SK-N-SH (cell line): ENCODE data around the gene MED27. TPM values are rescaled to one million over a fixed set of nuclear protein-coding genes. Genes with fewer than 3 reads are reported as not detected.

Experiments used
- CTCF ChIA-PET: fragments of 300-600, 350-600 bp; formaldehyde crosslinking; extraction: SDS; loops from one replicate; lab custom pipeline; 2021; lab: Yijun Ruan, JAX
- POLR2A ChIA-PET: fragments of 350-600 bp; sonication (Branson Sonifier 250); formaldehyde crosslinking; extraction: SDS; loops from one replicate; lab custom pipeline; 2020; ENCODE audit warnings: antibody characterized with exemption, inconsistent platforms; lab: Yijun Ruan, JAX
- DNase-seq: peaks from one replicate; pipeline ENCODE4 v3.0.0; 2012
- H2AFZ ChIP-seq: fragments of 200-600 bp; sonication (generic); 2 replicates; pipeline ENCODE4 v1.8.1; 2016; ENCODE audit warnings: antibody characterized with exemption, mild to moderate bottlenecking, low read depth
- H3F3A ChIP-seq: fragments of 200-600 bp; sonication (generic); replicated peaks from 2 replicates; pipeline ENCODE3; 2016; ENCODE audit warnings: antibody characterized with exemption, mild to moderate bottlenecking; ENCODE audit not compliant: insufficient read depth
- H3K27ac ChIP-seq, 2 experiments: fragments of 200-500 bp in 1 of 2; fragments of 200-600 bp in 1 of 2; sonication (Bioruptor generic) in 1 of 2; sonication (generic), shearing (Covaris generic) in 1 of 2; 2 replicates each; pipeline versions ENCODE4 v1.5.1 to v1.6.1; 2014 to 2016; ENCODE audit warnings: low read depth in 2 of 2, inconsistent platforms in 1 of 2, low read length in 1 of 2, mild to moderate bottlenecking in 1 of 2, mixed read lengths in 1 of 2
- H3K27me3 ChIP-seq: fragments of 200-600 bp; sonication (generic), shearing (Covaris generic); 2 replicates; pipeline ENCODE4 v1.6.1; 2016; ENCODE audit warnings: mixed run types; ENCODE audit not compliant: insufficient read depth
- H3K36me3 ChIP-seq, 2 experiments: fragments of 200-500 bp in 1 of 2; fragments of 200-600 bp in 1 of 2; sonication (Bioruptor generic) in 1 of 2; sonication (generic) in 1 of 2; replicated peaks in 1 of 2; 2 replicates each; pipeline versions ENCODE3 to v1.5.1; 2014 to 2016; ENCODE audit warnings: low read length in 1 of 2, mild to moderate bottlenecking in 1 of 2; ENCODE audit not compliant: insufficient read depth in 2 of 2, control insufficient read depth in 1 of 2
- H3K4me1 ChIP-seq, 2 experiments: fragments of 200-500 bp in 1 of 2; fragments of 200-600 bp in 1 of 2; sonication (Bioruptor generic) in 1 of 2; sonication (generic), shearing (Covaris generic) in 1 of 2; 2 replicates each; pipeline versions ENCODE4 v1.5.1 to v1.6.1; 2014 to 2016; ENCODE audit warnings: low read depth in 1 of 2, low read length in 1 of 2, mixed run types in 1 of 2; ENCODE audit not compliant: insufficient read depth in 2 of 2, control insufficient read depth in 1 of 2
- H3K4me2 ChIP-seq: fragments of 200-600 bp; sonication (generic), shearing (Covaris generic); 2 replicates; pipeline ENCODE4 v1.6.1; 2017; ENCODE audit warnings: mixed run types
- H3K4me3 ChIP-seq, 2 experiments: fragments of 200-500 bp in 1 of 2; fragments of 200-600 bp in 1 of 2; sonication (Bioruptor generic) in 1 of 2; sonication (generic), shearing (Covaris generic) in 1 of 2; 2 replicates each; pipeline versions ENCODE4 v1.5.1 to v1.8.1; 2014 to 2016; ENCODE audit warnings: low read depth in 2 of 2, inconsistent platforms in 1 of 2, low read length in 1 of 2, mild to moderate bottlenecking in 1 of 2, mixed read lengths in 1 of 2, moderate library complexity in 1 of 2
- H3K79me2 ChIP-seq: fragments of 200-600 bp; sonication (generic); 2 replicates; pipeline ENCODE4 v1.8.1; 2017; ENCODE audit warnings: mild to moderate bottlenecking; ENCODE audit not compliant: insufficient read depth
- H3K9ac ChIP-seq: fragments of 200-600 bp; sonication (generic); 2 replicates; pipeline ENCODE4 v1.6.1; 2017; ENCODE audit warnings: mixed run types
- H3K9me2 ChIP-seq: fragments of 200-600 bp; sonication (generic); 2 replicates; pipeline ENCODE4 v1.6.1; 2017; ENCODE audit warnings: mixed run types
- H3K9me3 ChIP-seq: fragments of 200-600 bp; sonication (generic); 2 replicates; pipeline ENCODE4 v1.6.1; 2017; ENCODE audit warnings: mixed run types, mild to moderate bottlenecking, moderate library complexity
- H4K20me1 ChIP-seq: fragments of 200-600 bp; sonication (generic); 2 replicates; pipeline ENCODE4 v1.6.1; 2017; ENCODE audit warnings: mild to moderate bottlenecking, mixed run types; ENCODE audit not compliant: insufficient read depth
- CHD2 ChIP-seq: fragments of 150-350 bp; IDR thresholded peaks from 2 replicates; pipeline ENCODE4 v1.6.1; 2018; ENCODE audit warnings: low read length; ENCODE audit not compliant: partially characterized antibody
- ELF1 ChIP-seq: IDR thresholded peaks from 2 replicates; pipeline ENCODE4 v1.4.0; 2012
- EZH2phosphoT487 ChIP-seq: fragments of 200-600 bp; sonication (generic); IDR thresholded peaks from 2 replicates; pipeline ENCODE4 v1.6.1; 2017; ENCODE audit warnings: low read depth, mixed run types, mild to moderate bottlenecking, antibody characterized with exemption, moderate library complexity, borderline replicate concordance
- FOSL2 ChIP-seq: IDR thresholded peaks from 2 replicates; pipeline ENCODE4 v1.4.0; 2012; ENCODE audit warnings: low read depth, mild to moderate bottlenecking, moderate library complexity, borderline replicate concordance
- FOXJ3 ChIP-seq: sonication (generic); formaldehyde crosslinking; IDR thresholded peaks from 2 replicates; pipeline ENCODE4 v1.5.1; 2020; ENCODE audit warnings: mild to moderate bottlenecking, missing genetic modification reagents
- FOXM1 ChIP-seq: IDR thresholded peaks from 2 replicates; pipeline ENCODE4 v1.4.0; 2012; ENCODE audit warnings: low read depth, mild to moderate bottlenecking
- GATA2 ChIP-seq: sonication (generic); formaldehyde crosslinking; IDR thresholded peaks from 2 replicates; pipeline ENCODE4 v1.5.0; 2020; ENCODE audit warnings: mild to moderate bottlenecking, missing genetic modification reagents
- IRF3 ChIP-seq: fragments of 150-350 bp; IDR thresholded peaks from 2 replicates; pipeline ENCODE4 v1.6.1; 2016; ENCODE audit warnings: mild to moderate bottlenecking, low read depth, low read length
- MAX ChIP-seq: IDR thresholded peaks from 2 replicates; pipeline ENCODE4 v1.4.0; 2012; ENCODE audit warnings: low read depth
- NFIC ChIP-seq: IDR thresholded peaks from 2 replicates; pipeline ENCODE4 v1.4.0; 2012; ENCODE audit warnings: borderline replicate concordance
- NRF1 ChIP-seq: IDR thresholded peaks from 2 replicates; pipeline ENCODE4 v1.6.1; 2012; ENCODE audit warnings: low read depth, mild to moderate bottlenecking, low read length
- POLR2AphosphoS5 ChIP-seq: IDR thresholded peaks from 2 replicates; pipeline ENCODE4 v1.6.1; 2012; ENCODE audit warnings: low read depth, low read length
- RAD21 ChIP-seq: IDR thresholded peaks from 2 replicates; pipeline ENCODE4 v1.6.1; 2012; ENCODE audit warnings: mild to moderate bottlenecking, low read length
- RCOR1 ChIP-seq: fragments of 150-350 bp; IDR thresholded peaks from 2 replicates; pipeline ENCODE4 v1.6.1; 2017; ENCODE audit warnings: antibody characterized with exemption, low read length
- RFX5 ChIP-seq: IDR thresholded peaks from 2 replicates; pipeline ENCODE4 v1.6.1; 2012; ENCODE audit warnings: mild to moderate bottlenecking, improper control_type of control experiment, low read length
- RXRA ChIP-seq: IDR thresholded peaks from 2 replicates; pipeline ENCODE4 v1.4.0; 2012; ENCODE audit warnings: low read depth, mild to moderate bottlenecking, borderline replicate concordance
- TCF12 ChIP-seq: IDR thresholded peaks from 2 replicates; pipeline ENCODE4 v1.4.0; 2012
- TEAD4 ChIP-seq: IDR thresholded peaks from 2 replicates; pipeline ENCODE4 v1.4.0; 2012; ENCODE audit warnings: mild to moderate bottlenecking, borderline replicate concordance; ENCODE audit not compliant: insufficient read depth
- WGBS: methylation state at CpG from one replicate; pipeline ENCODE4 v1.1.6; 2017; ENCODE audit warnings: low lambda C conversion rate; 5-methylcytosine and 5-hydroxymethylcytosine counted together
- polyA plus RNA-seq, 3 experiments: library from polyadenylated mRNA; depleted of rRNA; stranded (reverse); fragments of >200 nt; gene quantifications; 2 replicates each; pipeline ENCODE4 v1.2.3, GENCODE V29; 2012
- TF ChIP-seq, protein P1 (sequence below): fragments of 150-350 bp; IDR thresholded peaks from 2 replicates; pipeline ENCODE4 v1.6.1; 2017; ENCODE audit warnings: antibody characterized with exemption, low read length, low read depth, borderline replicate concordance

MED27 gene
- polyA plus RNA-seq, 1 of the 3 experiments (the other 2 are of a cell fraction) = 35.0 TPM

- H3K27ac ChIP-seq = peak overlapping the region in 1 of 2 experiments; percentile 86; a peak in 2 of 4 replicates
- H3F3A ChIP-seq = no peaks in the 10 kb centered on the region
- H3K9me2 ChIP-seq = no peaks in the 10 kb centered on the region
- H3K4me3 ChIP-seq = no peak overlapping the region
- H3K4me1 ChIP-seq = peaks cover 0 to 35% of the 10 kb centered on the region in 2 experiments; a peak in 2 of 4 replicates
- no peaks in the 10 kb centered on the region for H3K9me3 ChIP-seq
- 100% methylated on average over 8 of the region's 10 CpGs for WGBS
- CTCF ChIA-PET = interaction anchor here (2.5 kb wide), 1 partner anchor 139 kb away, joined by 5 read pairs; no protein-coding TSS in a partner anchor
- no peak overlapping the region for H2AFZ ChIP-seq
- no peak overlapping the region for H3K4me2 ChIP-seq
- no peaks in the 10 kb centered on the region for H3K79me2 ChIP-seq
- DNase-seq = no peak
- H3K36me3 ChIP-seq = no peaks in the 10 kb centered on the region
- no peak for TF ChIP-seq RFX5
- TF ChIP-seq, protein P1, sequence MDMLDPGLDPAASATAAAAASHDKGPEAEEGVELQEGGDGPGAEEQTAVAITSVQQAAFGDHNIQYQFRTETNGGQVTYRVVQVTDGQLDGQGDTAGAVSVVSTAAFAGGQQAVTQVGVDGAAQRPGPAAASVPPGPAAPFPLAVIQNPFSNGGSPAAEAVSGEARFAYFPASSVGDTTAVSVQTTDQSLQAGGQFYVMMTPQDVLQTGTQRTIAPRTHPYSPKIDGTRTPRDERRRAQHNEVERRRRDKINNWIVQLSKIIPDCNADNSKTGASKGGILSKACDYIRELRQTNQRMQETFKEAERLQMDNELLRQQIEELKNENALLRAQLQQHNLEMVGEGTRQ = no peak
- TF ChIP-seq RCOR1 = no peak
- TF ChIP-seq NRF1 = no peak
- TF ChIP-seq CHD2 = no peak
- TF ChIP-seq NFIC = no peak
- TF ChIP-seq TCF12 = no peak
- no peak for TF ChIP-seq IRF3
- TF ChIP-seq GATA2 (CRISPR knock-in tag) = no peak
- TF ChIP-seq ELF1 = no peak
- no peak for TF ChIP-seq POLR2AphosphoS5
- TF ChIP-seq RAD21 = no peak
- no peak for TF ChIP-seq RXRA
- TF ChIP-seq EZH2phosphoT487 = no peak
- no peak for TF ChIP-seq FOXJ3 (CRISPR knock-in tag)
- no peak for TF ChIP-seq TEAD4
- TF ChIP-seq MAX = no peak
- TF ChIP-seq FOSL2 = no peak
- TF ChIP-seq FOXM1 = no peak
- TF ChIP-seq, all 33 proteins: peak for 0
- Histone ChIP-seq H4K20me1 (peaks cover 4% of the 10 kb centered on the region; the same call in 1 of the 2 replicates), H3K27me3 (no peaks in the 10 kb centered on the region), H3K9ac (no peak overlapping the region)
- POLR2A ChIA-PET = no interaction called here
These were observed 102.4 kb downstream of the MED27 start for GRCh38 chr9:131977109-131977838.
